Glomerular visceral epithelial cell (primary cell): ENCODE data around the gene MRM3.
"Not testable (repeated sequence)": the region's sequence is repeated elsewhere in the genome, so short reads cannot be mapped to it uniquely, and the experiment has no call there.

Source experiments
- DNase-seq: peaks from one replicate; pipeline ENCODE4 v3.0.0-alpha.2; 2016; ENCODE audit errors: extremely low spot score

Gene MRM3

GRCh38 chr17:781805-782731 is at the start of gene MRM3, which contains the start of gene GLOD4:
MRM3 (plus strand) TSS chr17:782353; CDS start chr17:782379, 26 bp downstream.
GLOD4 (minus strand) TSS chr17:782280; CDS start chr17:782255, 25 bp downstream.
- DNase-seq: peak; percentile 85

- DNase-seq: peak; percentile 48
Observed at GRCh38 chr17:732902-733720, 49.0 kb upstream of the MRM3 start.

GRCh38 chr17:733743-734142 is 48.4 kb upstream of the MRM3 start:
- DNase-seq: no peak

GRCh38 chr17:737561-738113 is 44.5 kb upstream of the MRM3 start:
- DNase-seq: no peak

- DNase-seq: no peak
Observed at GRCh38 chr17:740240-741017, 41.7 kb upstream of the MRM3 start.

DNA sequence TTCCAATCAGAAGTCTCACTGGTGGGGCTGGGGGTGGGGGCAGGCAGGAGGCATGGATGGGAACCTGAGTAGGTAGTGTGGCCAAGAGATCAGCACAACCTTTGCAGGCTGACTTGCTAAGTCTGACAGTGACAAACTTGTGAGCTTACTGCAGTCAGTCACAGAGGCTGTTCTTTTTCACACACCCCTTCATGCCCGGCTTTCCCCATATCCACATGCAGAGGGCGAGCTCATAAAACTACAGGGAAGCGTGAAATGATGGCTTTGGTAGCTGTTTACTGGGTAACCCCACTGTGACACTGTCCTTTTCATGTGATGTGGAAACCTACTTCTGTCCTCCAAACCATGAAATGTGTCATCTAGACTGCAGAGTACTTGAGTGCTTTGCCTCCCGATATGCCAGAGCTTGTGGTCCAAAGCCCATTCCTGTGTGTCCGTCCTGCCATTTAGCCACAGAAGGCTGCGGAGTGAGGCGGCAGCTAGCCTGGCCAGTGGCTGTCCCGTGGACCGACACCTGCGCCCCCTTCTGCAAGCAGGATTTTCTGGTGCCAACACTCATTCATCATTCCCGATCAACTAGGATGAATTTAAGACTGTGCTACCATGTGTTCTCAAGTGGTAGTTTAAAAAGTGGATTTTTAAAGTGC is 39.9 kb upstream of the MRM3 start:
- no peak for DNase-seq

GRCh38 chr17:743139-743538 is 39.0 kb upstream of the MRM3 start:
- DNase-seq: no peak

DNA sequence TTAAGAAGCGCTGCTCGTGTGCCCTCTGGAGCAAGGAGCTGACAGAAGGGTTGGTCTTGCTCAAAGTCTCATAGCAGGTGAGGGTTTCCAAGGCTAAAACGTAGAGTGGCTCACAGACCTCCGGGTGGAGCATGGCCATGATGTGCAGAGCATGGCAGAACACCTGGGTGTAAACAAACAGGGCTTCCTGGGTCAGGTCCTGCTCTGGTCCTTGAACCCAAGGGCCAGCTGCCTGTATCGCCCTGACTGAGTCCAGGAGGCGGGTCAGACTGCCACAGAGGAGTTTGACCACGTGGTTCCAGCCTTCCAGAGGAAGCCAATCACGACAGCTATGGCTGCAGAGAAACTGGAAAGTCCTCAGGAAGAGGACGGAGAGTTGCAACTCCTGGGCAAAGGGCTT is 37.2 kb upstream of the MRM3 start:
- no peak for DNase-seq

- DNase-seq: no peak
Observed at GRCh38 chr17:745406-745805, 36.7 kb upstream of the MRM3 start.

DNA sequence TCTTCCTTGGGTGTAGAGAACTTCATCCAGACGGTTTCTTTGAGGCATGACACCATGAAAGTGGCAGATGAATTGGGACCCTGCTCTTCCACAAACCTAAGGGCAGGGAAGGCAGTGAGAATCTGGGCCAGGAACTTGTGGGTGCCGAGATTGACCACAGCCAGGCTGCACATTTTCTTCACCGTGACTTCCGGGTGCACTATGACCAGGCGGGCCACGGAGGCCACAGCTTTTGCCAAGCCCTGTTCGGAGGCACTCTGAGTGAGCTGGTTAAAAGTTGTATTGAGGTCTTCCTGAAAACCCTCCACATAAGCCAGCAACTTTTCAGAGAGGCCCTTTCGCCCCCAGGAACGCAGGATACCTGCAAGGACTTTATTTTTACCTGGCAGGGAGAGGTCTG is 36.0 kb upstream of the MRM3 start:
- no peak for DNase-seq

DNA sequence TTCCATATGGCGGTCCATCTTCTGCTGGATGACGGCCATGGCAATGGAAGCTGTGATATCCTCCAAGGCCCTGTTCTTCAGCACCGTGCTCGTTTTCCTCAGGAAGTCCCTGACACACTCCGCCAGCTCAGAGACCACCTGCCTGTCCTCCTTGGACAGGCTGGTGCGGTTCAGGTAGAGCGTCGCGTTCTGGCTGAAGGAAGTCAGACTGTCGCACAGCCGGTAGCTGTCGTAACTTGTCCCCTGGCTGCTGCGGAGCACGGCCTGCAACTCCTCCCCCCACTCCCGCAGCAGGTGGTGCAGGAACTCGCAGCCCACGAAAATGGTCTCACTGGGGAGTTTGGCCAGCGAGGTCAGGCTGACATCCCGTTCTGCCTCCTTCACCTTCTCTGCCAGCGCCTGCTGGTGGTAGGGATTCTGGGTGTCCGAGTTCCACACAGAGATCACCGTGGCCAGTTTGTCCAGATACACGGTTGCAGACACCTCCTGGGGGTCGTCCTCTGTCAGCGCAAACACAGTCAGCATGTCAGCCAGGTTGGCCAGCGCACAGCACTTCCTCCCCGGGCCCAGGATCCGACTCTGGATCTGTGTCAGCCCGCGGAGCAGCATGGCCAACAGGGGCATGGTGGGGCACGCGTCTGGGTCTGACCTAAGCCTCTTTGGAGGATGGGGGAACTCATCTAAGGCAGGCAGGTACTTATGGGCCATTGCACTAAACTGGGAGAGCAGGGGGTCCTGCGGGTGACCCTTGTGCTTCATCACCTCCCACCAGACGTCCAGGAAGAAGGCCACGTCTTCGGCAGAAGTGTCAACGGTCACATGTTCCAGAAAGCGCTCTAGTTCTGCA is 35.1 kb upstream of the MRM3 start:
- DNase-seq: no peak

- DNase-seq: not testable (repeated sequence)
Observed at GRCh38 chr17:748604-749003, 33.5 kb upstream of the MRM3 start.

DNA sequence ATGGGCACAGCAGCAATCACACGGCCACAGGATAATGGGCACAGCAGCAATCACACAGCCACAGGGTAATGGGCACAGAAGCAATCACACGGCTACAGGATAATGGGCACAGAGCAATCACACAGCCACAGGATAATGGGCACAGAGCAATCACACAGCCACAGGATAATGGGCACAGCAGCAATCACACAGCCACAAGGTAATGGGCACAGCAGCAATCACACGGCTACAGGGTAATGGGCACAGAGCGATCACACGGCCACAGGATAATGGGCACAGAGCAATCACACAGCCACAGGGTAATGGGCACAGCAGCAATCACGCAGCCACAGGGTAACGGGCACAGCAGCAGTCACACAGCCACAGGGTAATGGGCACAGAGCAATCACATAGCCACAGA is 32.8 kb upstream of the MRM3 start:
- DNase-seq: not testable (repeated sequence)

GRCh38 chr17:750431-751037 is 31.6 kb upstream of the MRM3 start:
- DNase-seq: no peak

- DNase-seq: peak; percentile 54
Observed at GRCh38 chr17:751269-752001, 30.7 kb upstream of the MRM3 start.

DNA sequence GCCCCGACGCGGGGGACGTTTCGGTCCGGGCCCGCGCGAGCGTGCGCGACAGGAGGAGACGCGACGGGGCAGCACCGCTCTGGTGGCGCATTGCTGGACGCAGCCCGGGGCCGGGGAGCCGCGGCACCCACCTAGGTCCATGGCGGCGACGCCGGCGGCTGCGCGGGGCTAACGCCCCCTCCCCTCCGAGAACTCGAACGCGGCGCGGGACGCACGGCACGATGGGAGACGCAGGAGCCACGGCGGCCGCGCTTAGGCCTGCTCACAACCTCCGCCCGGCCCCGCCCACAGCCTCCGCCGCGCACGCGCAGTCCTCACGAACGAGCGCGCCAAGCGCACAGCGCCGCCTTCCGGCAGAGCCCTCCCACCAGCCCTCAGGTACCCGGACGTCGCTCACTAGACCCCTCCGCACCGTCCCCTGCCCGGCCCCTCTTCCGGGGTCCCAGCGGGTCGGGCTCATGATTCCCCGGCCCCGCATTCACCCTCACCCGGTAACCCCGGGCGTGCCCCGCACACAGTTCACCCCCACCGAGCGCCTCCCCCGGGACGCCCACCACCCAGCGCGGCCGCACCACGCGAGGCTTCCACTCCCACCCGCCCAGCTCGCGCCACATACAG is 30.0 kb upstream of the MRM3 start, which contains the start of gene GEMIN4:
GEMIN4 (minus strand) TSS at position 263 of the 618 bp plus-strand sequence; CDS start at position 141, 122 bp downstream.
- DNase-seq: peak; percentile 91

- DNase-seq: peak; percentile 15
Observed at GRCh38 chr17:752620-753219, 29.4 kb upstream of the MRM3 start.

GRCh38 chr17:753418-753817 is 28.7 kb upstream of the MRM3 start:
- DNase-seq: no peak
